MCF 10A (cell line): ENCODE results near the gene TUBA8. TPM values are rescaled to one million over a fixed set of nuclear protein-coding genes. Genes with fewer than 3 reads are reported as not detected.

ENCODE experiments used
- BruUV-seq: library from RNA; stranded (reverse); fragments of 400-500 nt; replicated peaks from 2 replicates; lab custom pipeline; 2021; lab: Mats Ljungman, UMichigan
- CTCF ChIA-PET: fragments of 300-600 bp; sonication (Branson Sonifier 250); formaldehyde crosslinking; extraction: SDS; loops from one replicate; lab custom pipeline; 2021; ENCODE audit warnings: antibody characterized with exemption, inconsistent platforms; lab: Yijun Ruan, JAX
- POLR2A ChIA-PET: fragments of 300-600, 350-650 bp; sonication (Branson Sonifier 250); formaldehyde crosslinking; extraction: SDS; loops from one replicate; lab custom pipeline; 2020; ENCODE audit warnings: antibody characterized with exemption, inconsistent platforms; lab: Yijun Ruan, JAX
- DNase-seq: peaks from one replicate; pipeline ENCODE4 v3.0.0-alpha.2; 2018; ENCODE audit not compliant: unreplicated experiment
- H3K27ac Mint-ChIP-seq: one replicate; pipeline ENCODE4 v1.8.0; 2022; ENCODE audit warnings: mild to moderate bottlenecking, low read depth, mixed read lengths; ENCODE audit not compliant: unreplicated experiment
- H3K27me3 Mint-ChIP-seq: one replicate; pipeline ENCODE4 v1.8.0; 2022; ENCODE audit warnings: mixed read lengths; ENCODE audit not compliant: insufficient read depth, unreplicated experiment
- H3K36me3 Mint-ChIP-seq: one replicate; pipeline ENCODE4 v1.8.0; 2022; ENCODE audit warnings: mild to moderate bottlenecking, moderate library complexity, mixed read lengths; ENCODE audit not compliant: insufficient read depth, unreplicated experiment
- H3K4me1 Mint-ChIP-seq: one replicate; pipeline ENCODE4 v1.8.0; 2022; ENCODE audit warnings: mixed read lengths; ENCODE audit not compliant: insufficient read depth, unreplicated experiment
- H3K4me3 Mint-ChIP-seq: one replicate; pipeline ENCODE4 v1.8.0; 2022; ENCODE audit warnings: mild to moderate bottlenecking, moderate library complexity, mixed read lengths; ENCODE audit not compliant: unreplicated experiment
- H3K9me3 Mint-ChIP-seq: one replicate; pipeline ENCODE4 v1.8.0; 2022; ENCODE audit warnings: mixed read lengths; ENCODE audit not compliant: unreplicated experiment
- intact Hi-C: fragments of 100-400 bp; cut with micrococcal nuclease; formaldehyde crosslinking; loops from 2 replicates; pipeline ENCODE4 v1.14.1; 2022
- total RNA-seq: library from RNA; stranded (reverse); gene quantifications from 2 replicates; pipeline ENCODE4 v1.2.3, GENCODE V29; 2022
- TF ChIP-seq, protein P1 (sequence below): fragments of 200-600 bp; IDR thresholded peaks from one replicate; pipeline ENCODE4 v1.8.0; 2022; ENCODE audit warnings: antibody characterized with exemption, mild to moderate bottlenecking; ENCODE audit not compliant: unreplicated experiment

TUBA8 gene
- total RNA-seq, 1 experiment from 2014 or later: not detected

DNA sequence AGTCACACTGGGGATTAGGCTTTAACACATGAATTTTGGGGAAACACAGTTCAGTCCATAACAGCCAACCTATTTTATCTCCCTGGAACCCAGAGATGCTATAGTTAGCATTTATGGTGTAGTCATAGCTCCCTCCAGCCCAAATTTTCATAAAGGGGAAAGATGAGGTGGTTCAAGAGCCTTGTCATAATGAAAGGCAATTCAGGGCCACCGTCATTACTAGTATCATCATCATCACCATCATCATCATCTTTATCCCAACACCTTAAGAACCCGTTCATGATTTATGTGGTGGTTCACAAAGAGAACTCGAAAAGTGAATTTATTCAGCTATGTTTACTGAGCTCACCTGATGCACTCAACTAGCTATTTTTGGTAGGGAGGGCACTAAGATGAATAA is 2.4 kb upstream of the TUBA8 start:
- POLR2A ChIA-PET: interaction anchor here (0.6 kb wide), 1 partner anchor 38 kb away, joined by 3 read pairs; no protein-coding TSS in a partner anchor
- Mint-ChIP-seq H3K9me3 (no peaks in the 10 kb centered on the region), H3K4me3 (no peak overlapping the region), H3K36me3 (peaks cover 12% of the 10 kb centered on the region), H3K4me1 (peaks cover 8% of the 10 kb centered on the region), H3K27me3 (no peaks in the 10 kb centered on the region), H3K27ac (no peak overlapping the region)
- DNase-seq: no peak
- CTCF ChIA-PET: interaction anchor here (0.6 kb wide), 1 partner anchor 217 kb away, joined by 3 read pairs; no protein-coding TSS in a partner anchor
- TF ChIP-seq, protein P1, sequence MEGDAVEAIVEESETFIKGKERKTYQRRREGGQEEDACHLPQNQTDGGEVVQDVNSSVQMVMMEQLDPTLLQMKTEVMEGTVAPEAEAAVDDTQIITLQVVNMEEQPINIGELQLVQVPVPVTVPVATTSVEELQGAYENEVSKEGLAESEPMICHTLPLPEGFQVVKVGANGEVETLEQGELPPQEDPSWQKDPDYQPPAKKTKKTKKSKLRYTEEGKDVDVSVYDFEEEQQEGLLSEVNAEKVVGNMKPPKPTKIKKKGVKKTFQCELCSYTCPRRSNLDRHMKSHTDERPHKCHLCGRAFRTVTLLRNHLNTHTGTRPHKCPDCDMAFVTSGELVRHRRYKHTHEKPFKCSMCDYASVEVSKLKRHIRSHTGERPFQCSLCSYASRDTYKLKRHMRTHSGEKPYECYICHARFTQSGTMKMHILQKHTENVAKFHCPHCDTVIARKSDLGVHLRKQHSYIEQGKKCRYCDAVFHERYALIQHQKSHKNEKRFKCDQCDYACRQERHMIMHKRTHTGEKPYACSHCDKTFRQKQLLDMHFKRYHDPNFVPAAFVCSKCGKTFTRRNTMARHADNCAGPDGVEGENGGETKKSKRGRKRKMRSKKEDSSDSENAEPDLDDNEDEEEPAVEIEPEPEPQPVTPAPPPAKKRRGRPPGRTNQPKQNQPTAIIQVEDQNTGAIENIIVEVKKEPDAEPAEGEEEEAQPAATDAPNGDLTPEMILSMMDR: no peak
- intact Hi-C loops: no loop called here
- no TSS peak for BruUV-seq

DNA sequence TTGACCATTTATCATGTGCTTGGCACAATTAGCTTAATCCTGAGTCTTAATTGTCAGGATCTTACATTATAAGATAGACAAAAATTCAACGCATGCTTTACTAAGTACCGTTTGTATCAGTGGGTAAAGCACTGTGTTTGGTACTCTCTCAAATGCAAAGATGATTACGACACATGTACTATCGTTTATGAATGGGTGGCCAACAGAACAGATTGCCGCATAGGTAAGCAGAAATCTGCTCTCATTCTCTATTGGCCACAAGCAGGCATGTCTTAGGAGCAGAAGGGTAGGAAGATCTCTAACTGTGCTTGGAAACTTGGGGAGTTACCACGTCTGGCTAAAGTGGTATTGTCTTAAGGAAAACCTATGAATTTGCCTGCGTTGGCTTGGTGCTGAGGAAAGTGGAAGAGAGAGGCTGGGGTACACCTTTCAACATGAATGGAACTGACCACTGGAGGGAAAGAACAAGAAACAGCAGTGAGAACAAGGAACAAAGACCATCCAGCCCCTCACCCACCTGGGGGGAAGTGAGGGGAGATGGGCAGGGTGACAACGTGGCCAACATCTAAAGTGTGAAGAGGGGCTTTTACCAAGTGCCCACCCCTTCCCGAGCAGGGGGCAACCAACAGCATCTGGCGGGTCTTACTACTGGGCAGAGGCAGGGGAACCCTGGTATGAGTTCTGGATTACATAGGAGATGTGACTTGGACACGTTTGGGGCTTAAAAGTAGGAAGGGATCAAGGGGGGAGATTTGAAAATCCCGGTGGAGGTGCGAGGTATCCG is 1.0 kb upstream of the TUBA8 start:
- peaks cover 12% of the 10 kb centered on the region for H3K36me3 Mint-ChIP-seq
- H3K27me3 Mint-ChIP-seq: no peaks in the 10 kb centered on the region
- TF ChIP-seq, protein P1: no peak
- H3K9me3 Mint-ChIP-seq: no peaks in the 10 kb centered on the region
- CTCF ChIA-PET: interaction anchor here (1.4 kb wide), 1 partner anchor 17 kb away, joined by 3 read pairs; no protein-coding TSS in a partner anchor
- no peak overlapping the region for H3K27ac Mint-ChIP-seq
- no peak for DNase-seq
- BruUV-seq: no TSS peak
- H3K4me3 Mint-ChIP-seq: peak overlapping the region; percentile 56
- peaks cover 8% of the 10 kb centered on the region for H3K4me1 Mint-ChIP-seq
- intact Hi-C loops: no loop called here
- POLR2A ChIA-PET: interaction anchor here (1.0 kb wide), 1 partner anchor 12 kb away, joined by 3 read pairs; no protein-coding TSS in a partner anchor

DNA sequence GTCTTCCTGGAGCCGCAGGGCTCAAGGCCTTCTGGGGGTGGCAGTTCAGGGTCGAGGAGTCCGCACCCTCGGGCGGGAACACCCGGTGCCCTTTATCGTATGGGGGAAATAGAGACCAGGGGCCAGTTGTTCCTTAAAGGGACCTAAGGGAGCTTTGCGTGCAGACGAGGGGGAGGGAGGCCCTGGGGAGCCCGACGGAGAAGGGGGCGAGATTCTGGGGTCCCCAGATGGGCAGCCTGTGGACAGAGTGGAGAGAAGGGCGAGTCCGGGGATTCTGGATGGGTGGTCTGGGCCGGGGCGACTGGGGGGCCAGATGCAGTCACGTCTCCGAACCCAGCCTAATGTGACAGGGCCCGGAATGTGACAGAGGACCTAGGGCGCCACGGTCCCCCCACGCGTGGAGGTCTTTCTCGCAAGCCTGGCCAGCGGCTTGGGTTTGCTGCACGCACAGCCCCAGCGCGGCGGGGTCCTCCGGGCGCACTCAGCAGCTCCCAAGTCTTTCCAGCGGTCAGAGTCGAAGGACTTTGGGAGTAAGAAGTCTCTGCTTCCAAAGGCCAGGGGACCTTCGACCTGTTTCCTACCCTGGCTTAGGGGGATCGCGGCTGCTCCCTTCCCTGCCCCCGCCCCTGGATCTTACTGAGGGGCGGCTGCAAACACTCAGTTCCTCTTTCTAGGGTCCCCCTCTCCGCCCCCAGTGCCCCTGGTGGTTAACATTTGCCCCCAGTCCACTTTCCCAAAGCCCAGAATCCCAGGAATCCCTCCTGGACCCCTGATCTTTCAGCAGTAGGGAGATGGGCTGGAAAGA is 547 bp downstream of the TUBA8 start:
- intact Hi-C loops: no loop called here
- Mint-ChIP-seq H3K9me3 (no peaks in the 10 kb centered on the region), H3K4me3 (peak overlapping the region; percentile 56), H3K36me3 (peaks cover 7% of the 10 kb centered on the region), H3K27me3 (no peaks in the 10 kb centered on the region), H3K27ac (no peak overlapping the region), H3K4me1 (peaks cover 8% of the 10 kb centered on the region)
- DNase-seq: no peak
- BruUV-seq: no TSS peak
- ChIA-PET POLR2A (no interaction called here), CTCF (interaction anchor here (0.6 kb wide), 1 partner anchor 281 kb away, joined by 3 read pairs; no protein-coding TSS in a partner anchor)
- TF ChIP-seq, protein P1: no peak
